Endothelial cell of umbilical vein (primary cell): ENCODE measurements around the gene LRRC23. TPM values are rescaled to one million over a fixed set of nuclear protein-coding genes. Genes with fewer than 3 reads are reported as not detected.

Source experiments
- BruUV-seq: library from RNA; stranded (reverse); fragments of 400-500 nt; replicated peaks from 2 replicates; lab custom pipeline; 2021; lab: Mats Ljungman, UMichigan
- CTCF ChIA-PET: fragments of 300-600, 350-600 bp; sonication (Branson Sonifier 250); formaldehyde crosslinking; loops from one replicate; lab custom pipeline; 2021; ENCODE audit warnings: antibody characterized with exemption, inconsistent platforms; lab: Charles Lee
- POLR2A ChIA-PET: fragments of 300-600, 350-600 bp; sonication (Branson Sonifier 250); formaldehyde crosslinking; loops from one replicate; lab custom pipeline; 2021; ENCODE audit warnings: antibody characterized with exemption, inconsistent platforms; lab: Charles Lee
- DNase-seq: peaks from one replicate; pipeline ENCODE4 v3.0.0-alpha.2; 2011; ENCODE audit warnings: low read depth, low spot score
- FAIRE-seq: peaks from 2 replicates; lab custom pipeline; 2011; peaks lifted over from hg19 to GRCh38; lab: Jason Lieb, UNC
- H2AFZ ChIP-seq: 2 replicates; pipeline ENCODE4 v1.6.0; 2012; ENCODE audit warnings: low read depth, low read length, control low read depth, inconsistent platforms
- H3K27ac ChIP-seq: 2 replicates; pipeline ENCODE4 v1.5.1; 2011; ENCODE audit warnings: low read depth, mild to moderate bottlenecking, control low read depth, low read length, moderate library complexity; ENCODE audit not compliant: insufficient read depth
- H3K27me3 ChIP-seq, 2 experiments: 2 replicates each; pipeline versions ENCODE4 v1.6.0 to v1.6.1; 2011; ENCODE audit warnings: low read length in 2 of 2, mixed read lengths in 1 of 2; ENCODE audit not compliant: control insufficient read depth in 2 of 2, insufficient read depth in 2 of 2
- H3K36me3 ChIP-seq, 2 experiments: 2 replicates in 1 of 2; 3 replicates in 1 of 2; pipeline ENCODE4 v1.5.1; 2011; ENCODE audit warnings: low read length in 2 of 2, mild to moderate bottlenecking in 1 of 2, moderate library complexity in 1 of 2; ENCODE audit not compliant: control insufficient read depth in 2 of 2, insufficient read depth in 2 of 2; ENCODE audit errors: extremely low read depth in 1 of 2
- H3K4me1 ChIP-seq: 3 replicates; pipeline ENCODE4 v1.5.1; 2011; ENCODE audit warnings: mild to moderate bottlenecking, low read length; ENCODE audit not compliant: control insufficient read depth, insufficient read depth; ENCODE audit errors: extremely low read depth
- H3K4me2 ChIP-seq: 2 replicates; pipeline ENCODE4 v1.6.1; 2011; ENCODE audit warnings: low read length, control low read depth, mixed read lengths; ENCODE audit not compliant: insufficient read depth
- H3K4me3 ChIP-seq, 3 experiments: fragments of 200-600 bp in 1 of 3; sonication (generic), shearing (Covaris generic) in 1 of 3; replicated peaks in 1 of 3; 2 replicates each; pipeline ENCODE4 v1.5.1; 2011 to 2016; ENCODE audit warnings: control low read depth in 3 of 3, low read length in 3 of 3, mild to moderate bottlenecking in 2 of 3, inconsistent platforms in 1 of 3, low read depth in 1 of 3, moderate library complexity in 1 of 3; ENCODE audit not compliant: insufficient read depth in 1 of 3
- H3K79me2 ChIP-seq: 2 replicates; pipeline ENCODE4 v1.6.0; 2012; ENCODE audit warnings: low read length, inconsistent platforms; ENCODE audit not compliant: control insufficient read depth, insufficient read depth
- H3K9ac ChIP-seq: replicated peaks from 2 replicates; pipeline ENCODE3; 2011; ENCODE audit warnings: low read length, control low read depth; ENCODE audit not compliant: insufficient read depth; ENCODE audit errors: extremely low read depth
- H3K9me1 ChIP-seq: replicated peaks from 3 replicates; pipeline ENCODE4 v1.6.0; 2011; ENCODE audit warnings: mild to moderate bottlenecking, low read length; ENCODE audit not compliant: control insufficient read depth, insufficient read depth; ENCODE audit errors: extremely low read depth
- H3K9me3 ChIP-seq: replicated peaks from 2 replicates; pipeline ENCODE4 v1.5.1; 2012; ENCODE audit warnings: low read length, inconsistent platforms; ENCODE audit not compliant: control insufficient read depth, insufficient read depth
- H4K20me1 ChIP-seq: replicated peaks from 2 replicates; pipeline ENCODE3; 2011; ENCODE audit warnings: mild to moderate bottlenecking, low read length; ENCODE audit not compliant: control insufficient read depth, insufficient read depth; ENCODE audit errors: extremely low read depth
- CTCF ChIP-seq, 2 donors: IDR thresholded peaks; 1 replicate in 1 of 2; 2 replicates in 1 of 2; pipeline ENCODE4 v1.5.1; 2011; ENCODE audit warnings: low read length in 2 of 2, mild to moderate bottlenecking in 2 of 2, moderate library complexity in 2 of 2, control low read depth in 1 of 2, inconsistent platforms in 1 of 2, low read depth in 1 of 2; ENCODE audit not compliant: insufficient read depth in 1 of 2; ENCODE audit errors: extremely low read depth in 1 of 2
- EZH2 ChIP-seq: IDR thresholded peaks from 2 replicates; pipeline ENCODE4 v1.6.1; 2012; ENCODE audit warnings: borderline replicate concordance, low read depth, mild to moderate bottlenecking, moderate library complexity, low read length, inconsistent platforms; ENCODE audit not compliant: severe bottlenecking
- FOS ChIP-seq: IDR thresholded peaks from 2 replicates; pipeline ENCODE4 v1.6.1; 2011; ENCODE audit warnings: mild to moderate bottlenecking, low read length, moderate library complexity, borderline replicate concordance; ENCODE audit not compliant: insufficient read depth
- GATA2 ChIP-seq: IDR thresholded peaks from 2 replicates; pipeline ENCODE4 v1.7.0; 2011; ENCODE audit warnings: low read depth, mild to moderate bottlenecking, moderate library complexity, mixed read lengths, low read length; ENCODE audit not compliant: insufficient read length, insufficient read depth
- JUN ChIP-seq: IDR thresholded peaks from 2 replicates; pipeline ENCODE4 v1.6.1; 2011; ENCODE audit warnings: borderline replicate concordance, low read depth; ENCODE audit not compliant: insufficient read length, insufficient read depth
- MAX ChIP-seq: IDR thresholded peaks from 2 replicates; pipeline ENCODE4 v1.6.1; 2011; ENCODE audit not compliant: insufficient read depth, insufficient read length
- MYC ChIP-seq: IDR thresholded peaks from one replicate; pipeline ENCODE4 v1.6.1; 2011; ENCODE audit warnings: mild to moderate bottlenecking, low read depth, low read length
- POLR2A ChIP-seq: IDR thresholded peaks from 2 replicates; pipeline ENCODE4 v1.6.1; 2012; ENCODE audit warnings: low read depth, mild to moderate bottlenecking, control low read depth, low read length
- POLR2AphosphoS5 ChIP-seq: IDR thresholded peaks from 2 replicates; pipeline ENCODE4 v1.6.1; 2012; ENCODE audit warnings: low read depth, mild to moderate bottlenecking, control low read depth, low read length, moderate library complexity; ENCODE audit not compliant: insufficient read depth
- dilution Hi-C: fragments of 300-500 bp; cut with MboI; formaldehyde crosslinking; loops from one replicate; pipeline ENCODE4 v1.15.0; 2019; ENCODE audit warnings: low sequenced_read_pairs; ENCODE audit not compliant: extremely low pct_ligation_motif_present
- intact Hi-C: fragments of 100-400 bp; cut with micrococcal nuclease; formaldehyde crosslinking; loops from one replicate; pipeline ENCODE4 v1.10.0; 2022
- polyA plus RNA-seq, 4 experiments: library from polyadenylated mRNA; depleted of rRNA in 3 of 4; stranded (reverse) in 3 of 4; unstranded in 1 of 4; fragments of >200 nt; gene quantifications; 2 replicates each; pipeline versions ENCODE4 v1.2.1 to v1.2.3, GENCODE V29; 2011 to 2012; ENCODE audit warnings: missing spikeins in 1 of 4
- total RNA-seq: library from RNA; stranded (reverse); gene quantifications from 2 replicates; pipeline ENCODE4 v1.2.3, GENCODE V29; 2021

Gene LRRC23
- total and polyA plus RNA-seq, 2 donors (not counting 3 experiments of a cell fraction or from before 2014, with no cell fraction given) = 3.1 to 3.5 TPM

GRCh38 chr12:6941782-6942181 is 37.2 kb downstream of the LRRC23 start:
- H3K9ac ChIP-seq = no peak overlapping the region
- no peak for FAIRE-seq
- no peaks in the 10 kb centered on the region for H4K20me1 ChIP-seq
- H3K4me1 ChIP-seq = peaks cover 18% of the 10 kb centered on the region
- no peaks in the 10 kb centered on the region for H3K79me2 ChIP-seq
- H3K4me2 ChIP-seq = no peak overlapping the region
- dilution Hi-C loops (no loop called here), intact Hi-C loops (no loop called here)
- POLR2A ChIA-PET = interaction anchor here (0.9 kb wide), 1 partner anchor 16 kb away, joined by 3 read pairs; no protein-coding TSS in a partner anchor
- TF ChIP-seq GATA2 (no peak), POLR2AphosphoS5 (no peak), MYC (no peak), JUN (no peak), MAX (no peak), EZH2 (no peak), CTCF (IDR thresholded peaks at IDR 0.05; ENCODE audit: extremely low read depth in 1 of 2, insufficient read depth in 1 of 2, low read depth in 1 of 2, low read length in 2 of 2) (no peak), FOS (no peak), POLR2A (no peak)
- no peaks in the 10 kb centered on the region for H3K27me3 ChIP-seq
- H2AFZ ChIP-seq = no peak overlapping the region
- H3K36me3 ChIP-seq = peaks cover 0 to 18% of the 10 kb centered on the region in 2 experiments
- CTCF ChIA-PET = interaction anchor here (1.2 to 3.4 kb wide), 3 partner anchors 16 to 72 kb away, joined by 4 to 38 read pairs (median 5); partner anchors contain the start of gene SPSB2
- H3K9me1 ChIP-seq = no peaks in the 10 kb centered on the region
- no peak overlapping the region for H3K4me3 ChIP-seq
- no TSS peak for BruUV-seq
- DNase-seq = no peak
- no peak overlapping the region for H3K27ac ChIP-seq
- H3K9me3 ChIP-seq = no peaks in the 10 kb centered on the region
